HepG2 (cell line): ENCODE results near the gene LASP1. TPM values are rescaled to one million over a fixed set of nuclear protein-coding genes. Genes with fewer than 3 reads are reported as not detected.

Source experiments
- AGO1 ChIP-seq: fragments of 200-400 bp; formaldehyde crosslinking; IDR thresholded peaks from 2 replicates; pipeline ENCODE4 v1.6.1; 2017; ENCODE audit warnings: mild to moderate bottlenecking, low read depth, low read length, moderate library complexity; ENCODE audit not compliant: poor library complexity, severe bottlenecking
- DNMT3B ChIP-seq: conservative IDR thresholded peaks from 2 replicates; pipeline ENCODE4 v1.6.1; 2016; ENCODE audit warnings: missing biosample characterization, control low read depth
- FLYWCH1 ChIP-seq: sonication (generic); formaldehyde crosslinking; IDR thresholded peaks from 2 replicates; pipeline ENCODE4 v1.8.1; 2023; ENCODE audit warnings: mild to moderate bottlenecking, missing genetic modification reagents
- MIER2 ChIP-seq: IDR thresholded peaks from 2 replicates; pipeline ENCODE4 v1.6.1; 2016; ENCODE audit warnings: missing biosample characterization, missing genetic modification reagents
- MXI1 ChIP-seq: IDR thresholded peaks from 3 replicates; pipeline ENCODE4 v1.6.1; 2012; ENCODE audit warnings: low read depth, low read length, inconsistent platforms, borderline replicate concordance
- PRDM15 ChIP-seq: sonication (generic); formaldehyde crosslinking; IDR thresholded peaks from 2 replicates; pipeline ENCODE4 v1.4.0; 2020; ENCODE audit warnings: missing genetic modification reagents
- RELA ChIP-seq: sonication (generic); formaldehyde crosslinking; IDR thresholded peaks from 2 replicates; pipeline ENCODE4 v1.4.0; 2020; ENCODE audit warnings: missing genetic modification reagents
- RFX5 ChIP-seq: IDR thresholded peaks from 2 replicates; pipeline ENCODE4 v1.6.1; 2011; ENCODE audit warnings: low read depth, low read length, improper control_type of control experiment
- USF2 ChIP-seq, 2 experiments: sonication (generic) in 1 of 2; formaldehyde crosslinking in 1 of 2; IDR thresholded peaks; 2 replicates each; pipeline versions ENCODE4 v1.5.1 to v1.6.1; 2011 to 2020; ENCODE audit warnings: borderline replicate concordance in 1 of 2, low read depth in 1 of 2, low read length in 1 of 2, mild to moderate bottlenecking in 1 of 2, missing genetic modification reagents in 1 of 2, moderate library complexity in 1 of 2
- ZFP90 ChIP-seq: sonication (generic); formaldehyde crosslinking; IDR thresholded peaks from 2 replicates; pipeline ENCODE4 v1.8.0; 2022; ENCODE audit warnings: missing genetic modification reagents, mild to moderate bottlenecking, inconsistent platforms, borderline replicate concordance
- ZFX ChIP-seq: sonication (generic); formaldehyde crosslinking; IDR thresholded peaks from 2 replicates; pipeline ENCODE4 v1.4.0; 2020; ENCODE audit warnings: mild to moderate bottlenecking, low read depth, missing genetic modification reagents, moderate library complexity
- ZNF598 ChIP-seq: sonication (generic); formaldehyde crosslinking; IDR thresholded peaks from 2 replicates; pipeline ENCODE4 v1.5.1; 2020; ENCODE audit warnings: mild to moderate bottlenecking, missing genetic modification reagents, borderline replicate concordance
- polyA plus RNA-seq, 8 experiments: library from polyadenylated mRNA; depleted of rRNA in 3 of 8; stranded (reverse) in 7 of 8; unstranded in 1 of 8; fragments of >200 nt; fragmentation: Illumina TruSeq in 4 of 8; extraction: Trizol in 4 of 8; gene quantifications; 2 replicates each; pipeline versions ENCODE4 v1.2.1 to v1.2.3, GENCODE V29; 2011 to 2016; ENCODE audit warnings: low read depth in 4 of 8, missing spikeins in 1 of 8, mixed read lengths in 1 of 8; ENCODE audit not compliant: insufficient read depth in 1 of 8
- total RNA-seq, 5 experiments: library from RNA; depleted of rRNA; stranded (reverse); fragments of >200 nt; fragmentation: Illumina TruSeq; extraction: Trizol; gene quantifications; 2 replicates each; pipeline ENCODE4 v1.2.3, GENCODE V29; 2016; ENCODE audit warnings: low read depth in 1 of 5
- TF ChIP-seq, protein P1 (sequence below): sonication (generic); formaldehyde crosslinking; IDR thresholded peaks from 2 replicates; pipeline ENCODE4 v1.8.1; 2023; ENCODE audit warnings: mild to moderate bottlenecking, missing genetic modification reagents, borderline replicate concordance
- TF ChIP-seq, protein P2 (sequence below): sonication (generic); formaldehyde crosslinking; IDR thresholded peaks from 2 replicates; pipeline ENCODE4; 2020; ENCODE audit warnings: missing genetic modification reagents, mild to moderate bottlenecking, borderline replicate concordance

LASP1 gene
- total and polyA plus RNA-seq, 2 of the 13 experiments (the other 11 are each of a cell fraction or from before 2014, with no cell fraction given): 70.1 to 97.0 TPM

- TF ChIP-seq USF2 (IDR thresholded peaks at IDR 0.05; ENCODE audit: low read depth, low read length) (no peak), USF2 (CRISPR knock-in tag; IDR thresholded peaks at IDR 0.05; ENCODE audit: borderline replicate concordance) (no peak), DNMT3B (CRISPR knock-in tag) (no peak), ZFP90 (CRISPR knock-in tag) (no peak), RELA (CRISPR knock-in tag) (no peak), ZFX (CRISPR knock-in tag) (no peak; the same call in 1 of the 2 replicates), MXI1 (no peak), ZNF598 (CRISPR knock-in tag) (0 out of 2 replicates have a peak, but pooled peaks have one; percentile 66), PRDM15 (no peak), AGO1 (no peak), MIER2 (CRISPR knock-in tag) (no peak), FLYWCH1 (no peak), RFX5 (no peak)
- TF ChIP-seq, protein P1, sequence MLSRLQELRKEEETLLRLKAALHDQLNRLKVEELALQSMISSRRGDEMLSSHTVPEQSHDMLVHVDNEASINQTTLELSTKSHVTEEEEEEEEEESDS (CRISPR knock-in tag): no peak
- TF ChIP-seq, protein P2, sequence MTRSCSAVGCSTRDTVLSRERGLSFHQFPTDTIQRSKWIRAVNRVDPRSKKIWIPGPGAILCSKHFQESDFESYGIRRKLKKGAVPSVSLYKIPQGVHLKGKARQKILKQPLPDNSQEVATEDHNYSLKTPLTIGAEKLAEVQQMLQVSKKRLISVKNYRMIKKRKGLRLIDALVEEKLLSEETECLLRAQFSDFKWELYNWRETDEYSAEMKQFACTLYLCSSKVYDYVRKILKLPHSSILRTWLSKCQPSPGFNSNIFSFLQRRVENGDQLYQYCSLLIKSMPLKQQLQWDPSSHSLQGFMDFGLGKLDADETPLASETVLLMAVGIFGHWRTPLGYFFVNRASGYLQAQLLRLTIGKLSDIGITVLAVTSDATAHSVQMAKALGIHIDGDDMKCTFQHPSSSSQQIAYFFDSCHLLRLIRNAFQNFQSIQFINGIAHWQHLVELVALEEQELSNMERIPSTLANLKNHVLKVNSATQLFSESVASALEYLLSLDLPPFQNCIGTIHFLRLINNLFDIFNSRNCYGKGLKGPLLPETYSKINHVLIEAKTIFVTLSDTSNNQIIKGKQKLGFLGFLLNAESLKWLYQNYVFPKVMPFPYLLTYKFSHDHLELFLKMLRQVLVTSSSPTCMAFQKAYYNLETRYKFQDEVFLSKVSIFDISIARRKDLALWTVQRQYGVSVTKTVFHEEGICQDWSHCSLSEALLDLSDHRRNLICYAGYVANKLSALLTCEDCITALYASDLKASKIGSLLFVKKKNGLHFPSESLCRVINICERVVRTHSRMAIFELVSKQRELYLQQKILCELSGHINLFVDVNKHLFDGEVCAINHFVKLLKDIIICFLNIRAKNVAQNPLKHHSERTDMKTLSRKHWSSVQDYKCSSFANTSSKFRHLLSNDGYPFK: no peak; the same call in 1 of the 2 replicates
Measured at GRCh38 chr17:38897671-38898290, 27.9 kb downstream of the LASP1 start (continued).
